ENCODE measurements around the gene ACTR8.

DNA sequence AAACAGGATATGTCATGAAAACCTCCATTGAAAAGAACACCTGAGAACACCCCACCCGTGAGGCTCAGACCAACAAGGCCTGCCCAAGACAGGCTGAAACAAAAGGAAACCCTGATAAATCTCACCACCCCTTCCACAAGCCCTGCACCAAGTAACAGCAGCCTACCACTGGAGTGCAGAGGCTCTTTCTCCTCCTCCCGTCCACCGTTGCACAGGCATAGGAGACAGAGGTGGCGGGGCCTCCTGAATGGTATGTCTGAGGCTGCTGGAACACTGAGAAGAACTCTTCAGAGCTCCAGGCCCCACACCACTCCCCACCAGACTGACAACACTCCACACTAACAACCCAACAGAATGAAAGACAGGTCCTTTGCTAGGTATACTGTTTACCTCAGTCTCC, 57.2 kb downstream of the ACTR8 start:
- TF ChIP-seq EZH2 (IDR thresholded peaks at IDR 0.05; ENCODE audit: insufficient read depth, poor library complexity, severe bottlenecking) (no peak), EZH2phosphoT487 (IDR thresholded peaks at IDR 0.05; ENCODE audit: insufficient read depth, low read depth) (no peak)

All from GM23248 (cell line).